Fibroblast of skin of right biceps (primary cell): ENCODE data around the gene SLC25A47.
"Not testable (repeated sequence)": the region's sequence is repeated elsewhere in the genome, so short reads cannot be mapped to it uniquely, and the experiment has no call there.

Source experiments
- DNase-seq: peaks from one replicate; pipeline ENCODE4 v3.0.0-alpha.2; 2013

The SLC25A47 gene, protein sequence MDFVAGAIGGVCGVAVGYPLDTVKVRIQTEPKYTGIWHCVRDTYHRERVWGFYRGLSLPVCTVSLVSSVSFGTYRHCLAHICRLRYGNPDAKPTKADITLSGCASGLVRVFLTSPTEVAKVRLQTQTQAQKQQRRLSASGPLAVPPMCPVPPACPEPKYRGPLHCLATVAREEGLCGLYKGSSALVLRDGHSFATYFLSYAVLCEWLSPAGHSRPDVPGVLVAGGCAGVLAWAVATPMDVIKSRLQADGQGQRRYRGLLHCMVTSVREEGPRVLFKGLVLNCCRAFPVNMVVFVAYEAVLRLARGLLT

DNA sequence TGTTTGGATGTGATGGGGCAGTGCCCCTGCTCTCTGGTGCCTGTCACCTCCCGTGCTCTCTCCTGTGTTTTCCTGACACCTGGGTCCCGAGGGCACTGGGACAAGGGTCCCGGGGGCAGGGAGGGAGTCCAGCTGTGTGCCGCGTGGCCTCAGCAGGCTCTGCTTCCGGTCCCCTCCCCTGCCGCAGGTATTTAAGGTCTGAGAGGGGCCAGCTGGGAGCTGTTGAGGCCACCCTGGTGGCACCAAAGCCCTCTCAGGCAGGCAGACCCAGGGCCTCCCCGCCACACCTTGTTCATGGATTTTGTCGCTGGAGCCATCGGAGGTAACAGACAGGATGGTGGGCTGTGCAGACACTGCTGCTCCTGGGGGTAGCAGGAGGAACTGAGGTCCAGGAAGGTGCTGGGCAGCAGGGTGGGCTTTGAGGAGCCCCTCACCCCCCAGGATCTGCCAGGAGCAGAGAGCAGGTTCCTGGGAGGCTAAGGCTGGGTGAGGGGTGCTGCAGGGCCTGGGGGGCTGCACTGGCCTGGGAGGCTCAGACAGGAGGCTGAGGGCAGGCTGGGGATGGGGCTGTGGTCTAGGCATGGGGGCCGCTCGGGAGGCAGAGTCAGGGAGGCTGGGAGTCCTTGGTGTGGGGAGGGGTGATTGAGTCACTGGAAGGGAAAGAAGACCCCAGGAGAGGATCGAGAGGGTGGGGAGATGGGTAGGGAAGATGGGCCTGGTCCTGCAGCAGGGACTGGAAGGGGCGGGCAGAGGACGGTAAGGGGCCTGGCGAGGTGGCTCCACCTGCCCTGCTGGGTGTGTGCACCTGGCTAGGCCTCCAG, at the start of gene SLC25A47:
Gene SLC25A47, plus strand, starts transcription at position 219 of the 821 bp plus-strand sequence. Its CDS starts 76 bp downstream, at position 295.
- DNase-seq: no peak

DNA sequence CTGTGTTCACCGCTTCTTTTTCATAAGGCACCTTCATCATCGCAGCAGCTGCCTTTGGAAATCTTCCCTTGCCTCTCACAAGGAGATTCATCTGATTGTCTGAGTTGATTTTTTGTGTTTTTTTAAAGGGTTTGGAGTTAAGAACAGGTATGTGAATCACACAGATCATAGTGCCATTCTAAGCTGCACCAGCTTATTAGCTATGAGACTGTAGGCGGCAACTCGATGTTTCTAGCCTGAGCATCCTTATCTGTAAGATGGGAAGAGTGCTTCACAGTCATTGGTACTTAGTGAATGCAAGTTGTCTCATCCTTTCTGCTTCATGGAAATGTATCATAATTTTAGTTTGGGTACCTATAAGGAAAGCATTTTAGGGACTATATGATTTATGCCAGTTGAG, 48.9 kb upstream of the SLC25A47 start:
- DNase-seq: no peak

DNA sequence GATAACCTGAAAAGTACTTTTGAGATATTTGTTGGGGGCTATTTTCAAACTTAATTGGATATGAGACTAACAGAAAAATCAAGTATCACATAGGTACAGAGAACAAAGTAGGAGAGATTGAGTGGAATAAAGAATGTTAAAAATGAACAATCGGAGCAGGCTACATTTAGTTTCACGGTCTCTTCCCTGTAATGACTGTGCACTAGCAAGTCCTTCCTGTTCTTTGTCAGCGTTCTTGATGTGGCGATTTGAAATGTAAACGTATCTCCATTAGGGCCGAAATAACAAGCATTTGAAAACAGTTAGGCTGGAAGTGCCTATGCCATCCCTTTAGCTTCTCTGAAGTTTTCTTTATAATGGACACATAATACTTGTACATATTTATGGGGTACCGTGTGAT, 47.9 kb upstream of the SLC25A47 start:
- no peak for DNase-seq

DNA sequence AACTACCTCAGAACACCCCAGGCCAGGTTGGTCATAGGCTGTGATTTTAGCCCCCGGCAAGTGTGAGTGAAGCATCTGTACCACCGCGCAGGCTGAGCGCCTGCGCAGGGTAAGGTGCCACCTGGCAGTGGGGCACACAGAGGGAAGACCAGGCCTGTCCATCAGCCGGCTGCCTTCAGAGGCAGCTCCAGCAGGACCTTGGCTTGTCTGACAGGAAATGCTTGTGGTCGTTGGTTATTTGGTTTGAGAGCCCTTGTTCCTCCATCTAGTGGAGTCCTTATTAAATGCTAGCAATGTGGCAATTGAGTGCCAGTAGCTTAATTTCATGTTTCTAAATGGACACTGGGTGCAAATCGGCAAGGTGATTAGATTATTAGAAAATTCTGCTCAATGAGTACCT, 44.4 kb upstream of the SLC25A47 start:
- peak; percentile 55 for DNase-seq

DNA sequence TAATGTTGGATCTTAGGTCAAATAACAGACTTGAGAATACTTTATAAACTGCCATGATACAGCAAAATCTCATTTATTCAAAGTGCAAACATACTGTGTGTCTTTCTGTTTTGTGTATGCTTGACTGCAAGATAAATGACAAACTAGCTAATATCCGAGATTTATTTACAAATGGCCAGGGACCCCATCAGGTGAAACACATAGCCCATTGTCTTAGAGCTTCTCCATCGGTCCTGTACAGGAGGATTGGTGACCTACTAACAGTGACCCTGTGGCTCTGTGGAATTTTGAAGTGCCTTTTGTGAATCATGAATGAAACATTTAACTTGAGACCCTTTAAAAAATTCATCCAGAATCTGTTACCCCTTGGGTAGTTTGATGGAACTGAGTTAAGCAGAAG, 44.0 kb upstream of the SLC25A47 start:
- no peak for DNase-seq

DNA sequence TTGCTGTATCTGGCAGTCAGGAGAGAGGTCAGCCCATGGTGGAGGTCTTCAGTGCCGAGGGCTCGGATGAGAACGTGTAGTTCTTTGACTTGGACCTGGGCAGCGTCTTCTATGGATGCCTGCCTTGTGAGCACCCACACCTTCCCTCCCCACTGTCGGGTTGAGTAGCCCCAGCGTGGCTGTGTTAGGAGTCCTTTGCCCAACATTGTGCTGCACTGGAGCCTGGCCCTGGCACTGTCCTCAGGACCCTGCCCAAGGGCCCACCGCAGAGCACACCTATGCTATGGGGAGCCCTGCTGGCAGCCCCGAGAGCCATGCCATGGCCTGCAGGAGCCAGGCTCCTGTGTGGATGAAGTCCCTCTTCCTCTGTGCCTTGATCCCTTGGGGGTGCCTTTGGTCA, 43.6 kb upstream of the SLC25A47 start:
- DNase-seq: no peak

DNA sequence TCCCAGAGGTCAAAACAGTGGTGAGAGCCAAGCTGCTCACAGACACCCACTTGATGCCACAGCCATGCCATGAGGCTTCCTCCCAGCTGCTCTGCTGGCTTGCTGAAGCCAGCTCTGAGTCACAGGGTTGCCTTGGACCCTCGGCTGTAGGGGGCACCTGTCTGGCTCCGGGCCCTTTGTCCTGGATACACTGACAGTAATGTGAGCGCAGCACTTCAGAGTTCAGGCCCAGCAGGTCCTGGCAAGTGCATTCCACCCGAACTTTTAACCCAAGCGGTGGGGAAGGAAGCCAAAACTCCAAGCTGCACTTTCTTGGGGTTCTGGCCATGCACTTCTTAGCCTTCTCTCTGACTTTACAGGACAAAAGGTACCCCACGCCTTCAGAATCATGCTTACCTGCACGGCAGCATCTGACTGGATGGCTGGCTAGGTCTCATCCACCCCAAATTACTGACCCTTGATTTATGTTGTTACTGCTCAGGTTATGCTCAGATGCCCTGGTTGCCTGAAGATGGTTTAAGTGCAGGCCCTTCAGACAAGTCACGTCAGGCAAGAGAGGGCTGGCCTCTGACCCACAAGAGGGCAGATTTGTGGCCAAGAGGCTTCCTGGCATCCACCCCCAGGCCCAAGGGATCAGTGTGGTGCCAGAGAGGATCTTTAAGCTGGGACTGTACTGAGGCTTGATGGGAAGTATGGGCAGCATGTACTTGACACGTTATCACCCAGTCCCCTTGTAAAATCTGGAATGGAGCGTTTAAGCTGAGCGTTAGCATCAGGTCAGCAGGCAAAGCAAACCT, 41.7 kb upstream of the SLC25A47 start:
- DNase-seq: no peak

DNA sequence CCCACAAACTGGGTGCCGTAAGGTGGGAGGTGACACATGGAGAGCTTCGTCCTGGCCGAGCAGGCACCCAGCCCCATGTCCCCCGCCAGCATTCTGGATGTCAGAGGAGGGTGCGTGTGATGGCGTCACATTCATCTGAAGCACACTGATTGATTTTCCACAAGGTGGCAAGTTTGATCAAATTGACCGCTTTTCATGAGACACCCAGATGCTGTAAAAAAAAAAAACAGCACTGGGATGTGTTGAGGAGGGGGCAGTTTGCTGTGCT, 41.1 kb upstream of the SLC25A47 start:
- DNase-seq: no peak

DNA sequence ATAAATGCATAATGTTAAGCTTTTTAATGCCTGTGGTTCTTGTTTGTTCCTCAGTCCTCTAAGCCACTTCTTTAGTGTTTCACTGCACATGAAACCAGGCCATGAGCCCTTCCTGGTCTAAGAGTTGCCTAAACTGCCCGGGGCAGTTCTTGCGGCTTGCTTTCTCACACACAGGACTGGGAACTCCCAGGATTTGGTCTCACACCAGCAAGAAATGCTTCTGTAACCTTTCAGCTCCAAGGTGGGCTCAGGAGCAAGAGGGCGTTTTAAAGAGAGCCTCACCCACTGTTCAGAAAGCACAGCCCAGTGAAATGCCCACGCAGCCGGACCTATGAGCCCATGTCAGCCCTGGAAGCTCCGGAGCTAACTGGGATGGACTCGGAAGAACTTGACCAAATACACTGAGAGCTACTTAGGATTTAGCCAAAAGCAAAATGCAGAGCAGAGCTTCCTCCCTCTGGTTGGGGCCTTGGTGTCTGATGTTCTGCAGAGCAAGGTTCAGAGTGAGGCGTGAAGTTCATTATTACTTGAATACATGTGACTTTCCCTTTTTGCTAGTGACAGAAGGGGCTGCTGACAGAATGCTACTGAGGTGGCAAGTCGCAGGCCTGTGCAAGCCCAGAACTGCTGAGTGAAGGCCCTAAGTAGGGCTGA, 40.2 kb upstream of the SLC25A47 start:
- no peak for DNase-seq

DNA sequence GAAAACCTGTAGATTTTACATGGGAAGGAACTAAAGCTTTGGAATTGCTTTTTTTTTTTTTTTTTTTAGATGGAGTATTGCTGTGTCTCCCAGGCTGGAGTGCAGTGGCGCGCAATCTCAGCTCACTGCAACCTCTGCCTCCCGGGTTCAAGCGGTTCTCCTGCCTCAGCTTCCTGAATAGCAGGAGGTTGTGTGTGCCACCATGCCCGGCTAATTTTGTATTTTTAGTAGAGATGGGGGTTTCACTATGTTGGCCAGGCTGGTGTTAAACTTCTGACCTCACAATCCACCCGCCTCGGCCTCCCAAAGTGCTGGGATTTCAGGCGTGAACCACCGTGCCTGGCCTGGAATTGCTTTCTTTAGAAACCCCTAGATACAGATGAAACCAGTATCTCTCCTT, 39.7 kb upstream of the SLC25A47 start:
- not testable (repeated sequence) for DNase-seq

DNA sequence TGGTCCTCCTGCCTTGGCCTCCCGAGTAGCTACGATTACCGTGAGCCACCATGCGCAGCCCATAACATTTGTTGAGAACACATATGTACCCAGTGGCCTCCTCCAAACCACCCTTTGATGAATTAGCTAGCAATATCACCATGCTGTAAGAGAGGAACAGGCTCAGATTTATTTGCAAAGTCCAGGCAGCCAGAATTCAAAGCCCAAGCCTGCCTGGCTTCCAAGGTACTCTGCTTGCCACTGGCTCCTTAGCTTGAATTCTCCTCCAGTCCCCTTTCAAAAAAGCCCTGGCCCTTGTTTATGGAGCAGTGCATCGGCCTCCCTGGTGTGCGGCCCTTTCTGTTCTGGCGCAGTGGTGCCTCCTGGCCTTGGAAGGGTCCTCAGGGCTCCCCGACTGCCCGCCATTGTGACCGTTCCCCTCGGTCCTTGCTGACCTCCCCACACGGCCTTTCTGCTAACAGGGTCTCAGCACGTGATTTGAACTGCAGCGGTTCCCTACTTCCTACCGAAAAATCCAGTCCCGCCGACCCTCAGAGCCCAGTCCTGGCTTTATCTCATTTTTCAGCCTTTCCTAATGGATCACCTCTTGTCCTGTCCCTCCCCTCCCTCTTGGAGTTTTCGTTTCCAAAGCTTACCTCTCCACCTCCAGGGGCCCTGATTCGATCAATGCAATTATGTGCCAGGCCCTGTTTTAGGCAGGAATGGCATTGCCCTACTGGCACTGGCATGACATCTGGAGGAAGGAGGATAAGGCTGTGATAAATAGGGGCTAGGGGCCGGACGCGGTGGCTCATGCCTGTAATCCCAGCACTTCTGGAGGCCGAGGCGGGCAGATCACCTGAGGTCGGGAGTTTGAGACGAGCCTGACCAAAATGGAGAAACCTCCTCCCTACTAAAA, 38.9 kb upstream of the SLC25A47 start:
- no peak for DNase-seq

DNA sequence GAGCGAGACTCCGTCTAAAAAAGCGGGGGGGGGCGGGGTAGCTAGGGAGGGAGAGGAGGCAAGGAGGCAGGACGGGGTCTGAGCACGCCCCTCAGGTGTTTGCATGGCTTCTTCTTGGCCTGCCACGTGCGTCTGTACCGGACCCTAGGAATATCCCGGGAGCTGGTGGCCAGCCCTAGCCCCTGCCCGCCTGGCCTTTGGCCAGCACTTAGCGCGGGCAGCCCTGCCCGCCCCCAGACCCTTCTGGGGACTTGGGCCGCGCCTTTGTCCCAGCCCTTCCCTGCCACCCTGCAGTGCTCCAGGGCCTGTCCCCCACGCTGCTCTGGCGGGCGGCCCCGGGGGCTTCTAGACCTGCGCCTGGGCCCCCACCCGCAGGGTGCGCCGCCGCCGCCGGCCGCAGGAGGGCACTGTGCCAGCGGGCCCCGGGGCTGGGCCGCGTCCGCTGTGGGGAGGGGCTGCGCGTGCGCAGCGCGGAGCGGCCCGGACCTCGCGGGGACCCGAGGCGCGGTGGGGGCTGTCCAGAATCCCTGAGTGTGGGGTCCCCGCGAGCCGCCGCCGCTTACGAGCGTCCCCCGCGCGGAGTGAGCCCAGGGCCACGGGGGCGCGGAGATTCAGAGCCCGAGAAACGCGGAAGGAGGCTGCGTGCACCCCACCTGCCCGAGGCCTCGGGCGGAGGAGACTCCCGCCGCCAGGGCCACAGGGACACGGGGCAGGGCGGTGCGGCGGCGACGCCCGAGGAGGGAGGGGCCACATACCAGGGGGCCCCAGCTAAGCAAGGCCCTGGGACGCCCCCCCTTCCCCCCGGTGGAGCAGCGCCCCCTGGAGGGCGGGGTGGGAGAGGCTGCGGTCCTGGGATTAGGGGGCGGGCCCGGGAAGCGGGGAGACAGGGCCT, 37.9 kb upstream of the SLC25A47 start:
- DNase-seq: peak; percentile 72

DNA sequence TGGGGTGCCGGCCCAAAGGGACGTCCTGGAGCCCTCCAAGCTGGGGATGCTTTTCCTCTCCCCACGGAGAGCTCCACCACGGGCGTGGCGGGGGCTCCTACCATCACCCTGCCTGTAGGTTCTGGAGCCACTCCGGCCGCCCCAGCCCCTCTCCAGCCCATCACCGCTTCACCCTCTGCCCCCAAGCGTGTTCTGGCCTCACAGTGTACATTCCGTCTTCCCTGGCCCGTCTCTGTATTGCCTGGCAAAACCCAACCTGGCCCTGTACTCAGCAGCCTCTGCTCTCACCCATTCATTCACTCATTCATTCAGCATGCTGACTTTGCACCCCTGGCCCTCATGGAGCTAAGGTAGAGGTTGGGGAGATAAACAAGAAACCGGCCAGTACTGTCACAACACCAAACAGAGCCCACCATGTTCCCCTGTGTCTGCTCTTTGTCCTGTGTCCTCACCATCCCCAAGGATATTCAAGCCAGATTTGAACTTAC, 37.2 kb upstream of the SLC25A47 start:
- no peak for DNase-seq

DNA sequence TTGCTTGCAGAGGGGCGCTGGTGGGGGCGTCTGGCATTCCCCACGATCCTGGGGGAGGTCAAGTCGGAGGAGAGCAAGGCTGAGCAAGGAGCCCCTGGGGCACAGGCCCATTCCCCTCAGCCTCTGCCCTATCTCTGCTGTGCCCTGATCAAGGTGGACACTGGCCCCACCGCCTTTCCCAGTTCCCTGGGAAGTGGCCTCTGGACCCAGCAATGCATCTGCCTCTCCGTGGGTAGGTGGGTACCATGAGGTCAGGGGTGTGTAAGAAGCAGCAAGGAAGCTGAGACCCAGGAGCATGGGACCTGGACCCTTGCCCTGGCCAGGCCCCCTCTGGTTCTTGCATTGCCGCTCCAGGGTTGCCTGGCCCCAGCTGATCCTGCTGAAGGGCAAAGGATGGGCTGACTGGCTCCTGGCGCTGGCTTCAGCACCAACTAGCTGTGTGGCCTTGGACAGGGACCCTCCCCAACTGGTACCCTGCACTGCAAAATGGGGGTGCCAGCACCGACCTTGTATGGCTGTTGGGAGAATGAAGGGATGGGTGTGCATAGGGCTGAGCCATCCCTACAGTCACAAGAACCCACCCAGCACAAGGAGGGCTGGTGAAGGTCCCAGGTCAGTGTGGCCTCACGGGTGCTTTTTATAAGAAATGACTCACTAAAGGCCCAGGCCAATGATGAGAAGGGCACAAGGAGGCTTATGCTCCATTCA, 36.5 kb upstream of the SLC25A47 start:
- DNase-seq: no peak

DNA sequence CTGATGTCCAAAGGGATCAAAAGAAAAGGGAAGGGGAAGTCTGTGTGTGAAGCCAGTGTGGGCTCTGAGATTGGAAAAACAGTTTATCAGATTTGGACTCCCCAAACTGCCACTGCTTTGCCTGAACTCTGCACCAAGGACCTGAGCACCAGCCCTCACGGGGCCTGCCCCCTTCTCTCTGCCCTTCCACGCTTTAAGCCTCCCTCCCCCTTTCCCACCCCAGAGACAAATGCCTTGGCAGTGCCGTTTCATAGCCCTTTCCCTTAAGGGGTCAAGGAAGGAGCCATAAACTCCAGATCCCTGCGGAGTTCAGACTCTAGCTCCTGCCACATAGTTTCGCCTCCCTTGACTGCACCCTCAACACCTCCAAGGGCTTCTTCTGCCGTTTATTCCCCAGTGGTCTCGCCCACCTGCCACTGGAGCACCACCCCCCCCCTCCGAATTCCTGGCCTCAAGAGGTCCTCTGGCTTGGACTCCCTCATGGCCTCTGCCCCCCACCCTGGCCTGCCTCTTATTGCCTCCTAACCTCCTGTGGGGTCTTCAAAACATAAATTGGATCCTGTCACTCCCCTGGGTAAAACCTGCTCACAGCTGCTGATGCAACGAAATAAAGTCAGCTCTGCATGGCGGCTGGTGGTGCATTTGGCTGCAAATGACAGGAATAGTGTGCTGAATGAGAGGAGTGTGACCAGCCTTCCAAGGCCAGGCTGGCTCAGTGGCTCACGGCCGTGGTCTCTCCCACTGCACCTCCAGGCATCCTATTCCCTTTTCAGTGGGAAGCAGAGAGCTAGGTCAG, 35.7 kb upstream of the SLC25A47 start:
- no peak for DNase-seq

DNA sequence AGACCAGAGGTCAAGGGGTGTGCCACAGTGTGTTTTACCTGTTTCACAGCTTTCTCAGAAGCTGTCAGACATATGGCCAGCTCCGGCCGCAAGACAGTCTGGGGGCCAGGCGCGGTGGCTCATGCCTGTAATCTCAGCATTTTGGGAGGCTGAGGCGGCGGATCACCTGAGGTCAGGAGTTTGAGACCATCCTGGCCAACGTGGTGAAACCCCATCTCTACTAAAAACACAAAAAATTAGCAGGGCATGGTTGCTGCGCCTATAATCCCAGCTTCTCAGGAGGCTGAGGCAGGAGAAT, 35.2 kb upstream of the SLC25A47 start:
- not testable (repeated sequence) for DNase-seq

DNA sequence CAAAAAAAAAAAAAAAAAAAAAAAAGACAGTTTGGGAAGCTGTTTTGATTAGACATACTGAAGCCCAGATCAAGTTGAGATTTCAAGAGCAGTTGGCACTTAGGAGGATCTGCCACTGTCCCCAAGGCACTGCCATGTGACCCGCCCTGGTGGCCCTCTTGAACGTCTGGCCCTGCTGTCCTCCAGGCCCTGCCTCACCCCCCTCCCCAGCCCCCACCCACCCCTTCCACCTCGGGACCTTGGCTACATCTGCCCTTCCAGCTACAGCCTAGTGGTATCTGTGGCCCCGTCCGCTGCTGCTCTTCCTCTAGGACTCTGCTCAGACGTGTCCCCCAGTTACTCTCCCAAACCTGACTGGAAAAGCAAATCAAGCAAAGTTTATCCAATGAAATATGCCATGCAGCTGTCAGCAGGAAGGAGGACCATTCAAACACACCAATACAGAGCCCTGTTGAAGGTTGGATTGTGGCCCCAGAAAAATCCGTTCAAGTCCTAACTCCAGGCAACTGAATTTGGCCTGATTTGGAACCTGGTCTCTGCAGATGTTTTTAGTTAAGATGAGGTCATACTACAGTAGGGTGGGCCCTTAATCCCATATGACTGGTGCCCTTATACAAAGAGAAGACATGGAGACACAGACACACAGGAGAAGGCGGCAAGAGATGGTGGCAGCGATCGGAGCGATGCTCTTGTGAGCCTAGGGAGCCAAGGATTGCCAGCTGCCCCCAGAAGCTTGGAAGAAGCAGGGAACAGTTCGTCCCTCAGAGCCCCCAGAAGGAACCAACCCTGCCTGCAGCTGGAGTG, 34.6 kb upstream of the SLC25A47 start:
- DNase-seq: peak; percentile 16

DNA sequence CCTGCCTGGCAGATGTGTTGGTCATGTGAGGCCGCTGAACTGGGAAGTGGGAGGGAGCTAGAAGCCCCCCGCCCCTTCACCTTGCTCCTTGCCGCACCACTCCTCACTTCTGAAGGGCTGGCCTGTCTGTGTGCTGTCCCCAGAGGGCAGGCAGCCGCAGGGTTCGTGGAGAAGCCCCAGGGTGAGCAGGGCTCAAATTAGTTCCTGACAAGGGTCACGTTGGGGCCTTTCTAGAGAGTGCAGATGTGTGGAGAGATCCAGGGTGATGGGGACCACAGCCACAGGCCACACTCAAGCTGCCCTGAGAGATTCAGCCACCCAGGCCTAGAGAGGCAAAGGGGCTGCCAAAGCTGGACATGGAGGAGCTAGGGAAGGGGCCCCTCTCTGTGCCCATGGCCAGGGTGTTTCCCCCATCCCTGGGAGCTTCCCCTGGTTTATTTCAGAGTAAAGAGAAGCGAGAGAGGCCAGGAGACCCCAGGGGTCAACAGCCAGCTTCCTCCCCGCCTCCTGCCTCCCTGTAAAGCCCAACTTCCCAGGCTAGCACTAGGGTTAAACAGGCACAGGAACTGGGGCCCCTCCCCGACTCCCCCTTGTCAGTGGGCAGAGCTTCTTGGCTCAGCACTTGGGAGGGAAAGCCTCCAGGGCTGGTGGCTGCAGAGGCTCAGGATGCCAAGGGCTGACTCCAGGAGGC, 33.1 kb upstream of the SLC25A47 start:
- no peak for DNase-seq
